ENCODE data around the gene SERP2. TPM values are rescaled to one million over a fixed set of nuclear protein-coding genes. Genes with fewer than 3 reads are reported as not detected.

The SERP2 gene
- total RNA-seq, 4 donors from 2014 or later = 5.8 to 9.5 (median 7.4) TPM

- H3K27me3 ChIP-seq = no peaks in the 10 kb centered on the region
- DNase-seq (ENCODE audit: extremely low spot score) = no peak
- TF ChIP-seq CTCF (IDR thresholded peaks at IDR 0.05) (no peak), EP300 (IDR thresholded peaks at IDR 0.05) (no peak), POLR2A (IDR thresholded peaks at IDR 0.05; ENCODE audit: low read depth) (no peak), POLR2AphosphoS5 (IDR thresholded peaks at IDR 0.05) (no peak)
- no peak overlapping the region for H3K4me3 ChIP-seq
- no peak overlapping the region for H3K27ac ChIP-seq (replicated peaks in 1 of 4)
- peaks cover 0 to 18% (median 7%) of the 10 kb centered on the region in 4 donors for H3K36me3 ChIP-seq
- WGBS = 74% methylated on average over 3 of the region's 3 CpGs
- intact Hi-C loops (cut with DNase I) = no loop called here
- peaks cover 7 to 12% (median 11%) of the 10 kb centered on the region in 4 donors for H3K4me1 ChIP-seq
- H3K9me3 ChIP-seq = no peaks in the 10 kb centered on the region
These were observed 4.7 kb downstream of the SERP2 start for GRCh38 chr13:44378277-44378676.

GRCh38 chr13:44379885-44380284 is 6.3 kb downstream of the SERP2 start:
- Histone ChIP-seq H3K4me1 (peaks cover 0 to 4% (median 0%) of the 10 kb centered on the region in 4 donors), H3K9me3 (no peaks in the 10 kb centered on the region), H3K27ac (replicated peaks in 1 of 4) (no peak overlapping the region), H3K27me3 (no peaks in the 10 kb centered on the region), H3K4me3 (no peak overlapping the region), H3K36me3 (peaks cover 0 to 18% (median 7%) of the 10 kb centered on the region in 4 donors)
- intact Hi-C loops (cut with DNase I) = no loop called here
- no peak for TF ChIP-seq CTCF (IDR thresholded peaks at IDR 0.05)
- TF ChIP-seq EP300 (IDR thresholded peaks at IDR 0.05) = no peak
- TF ChIP-seq POLR2AphosphoS5 (IDR thresholded peaks at IDR 0.05) = no peak
- no peak for TF ChIP-seq POLR2A (IDR thresholded peaks at IDR 0.05; ENCODE audit: low read depth)
- DNase-seq (ENCODE audit: extremely low spot score) = no peak
- 83% methylated on average over 2 of the region's 2 CpGs for WGBS

GRCh38 chr13:44380404-44381165 is 7.0 kb downstream of the SERP2 start:
- intact Hi-C loops (cut with DNase I) = no loop called here
- H3K4me1 ChIP-seq = peaks cover 0 to 4% (median 0%) of the 10 kb centered on the region in 4 donors
- H3K27me3 ChIP-seq = no peaks in the 10 kb centered on the region
- no peaks in the 10 kb centered on the region for H3K9me3 ChIP-seq
- no peak overlapping the region for H3K4me3 ChIP-seq
- no peak for TF ChIP-seq CTCF (IDR thresholded peaks at IDR 0.05)
- TF ChIP-seq EP300 (IDR thresholded peaks at IDR 0.05) = no peak
- TF ChIP-seq POLR2A (IDR thresholded peaks at IDR 0.05; ENCODE audit: low read depth) = no peak
- TF ChIP-seq POLR2AphosphoS5 (IDR thresholded peaks at IDR 0.05) = no peak
- peaks cover 0 to 18% (median 7%) of the 10 kb centered on the region in 4 donors for H3K36me3 ChIP-seq
- 90% methylated on average over 3 of the region's 3 CpGs for WGBS
- no peak for DNase-seq (ENCODE audit: extremely low spot score)
- H3K27ac ChIP-seq (replicated peaks in 1 of 4) = no peak overlapping the region

- Histone ChIP-seq H3K36me3 (peaks cover 0 to 24% (median 7%) of the 10 kb centered on the region in 4 donors), H3K4me1 (peaks cover 0 to 7% (median 0%) of the 10 kb centered on the region in 4 donors), H3K4me3 (no peak overlapping the region), H3K9me3 (no peaks in the 10 kb centered on the region), H3K27me3 (no peaks in the 10 kb centered on the region), H3K27ac (replicated peaks in 1 of 4) (no peak overlapping the region)
- no peak for TF ChIP-seq CTCF (IDR thresholded peaks at IDR 0.05)
- TF ChIP-seq POLR2A (IDR thresholded peaks at IDR 0.05; ENCODE audit: low read depth) = no peak
- no peak for TF ChIP-seq POLR2AphosphoS5 (IDR thresholded peaks at IDR 0.05)
- no peak for TF ChIP-seq EP300 (IDR thresholded peaks at IDR 0.05)
- intact Hi-C loops (cut with DNase I) = no loop called here
- 90% methylated on average over 5 of the region's 5 CpGs for WGBS
- no peak for DNase-seq (ENCODE audit: extremely low spot score)
These were observed 9.1 kb downstream of the SERP2 start for GRCh38 chr13:44382635-44383145.

Data from esophagus muscularis mucosa (tissue), 4 donors.